ENCODE measurements around the gene NDUFS8.

NDUFS8 gene

DNA sequence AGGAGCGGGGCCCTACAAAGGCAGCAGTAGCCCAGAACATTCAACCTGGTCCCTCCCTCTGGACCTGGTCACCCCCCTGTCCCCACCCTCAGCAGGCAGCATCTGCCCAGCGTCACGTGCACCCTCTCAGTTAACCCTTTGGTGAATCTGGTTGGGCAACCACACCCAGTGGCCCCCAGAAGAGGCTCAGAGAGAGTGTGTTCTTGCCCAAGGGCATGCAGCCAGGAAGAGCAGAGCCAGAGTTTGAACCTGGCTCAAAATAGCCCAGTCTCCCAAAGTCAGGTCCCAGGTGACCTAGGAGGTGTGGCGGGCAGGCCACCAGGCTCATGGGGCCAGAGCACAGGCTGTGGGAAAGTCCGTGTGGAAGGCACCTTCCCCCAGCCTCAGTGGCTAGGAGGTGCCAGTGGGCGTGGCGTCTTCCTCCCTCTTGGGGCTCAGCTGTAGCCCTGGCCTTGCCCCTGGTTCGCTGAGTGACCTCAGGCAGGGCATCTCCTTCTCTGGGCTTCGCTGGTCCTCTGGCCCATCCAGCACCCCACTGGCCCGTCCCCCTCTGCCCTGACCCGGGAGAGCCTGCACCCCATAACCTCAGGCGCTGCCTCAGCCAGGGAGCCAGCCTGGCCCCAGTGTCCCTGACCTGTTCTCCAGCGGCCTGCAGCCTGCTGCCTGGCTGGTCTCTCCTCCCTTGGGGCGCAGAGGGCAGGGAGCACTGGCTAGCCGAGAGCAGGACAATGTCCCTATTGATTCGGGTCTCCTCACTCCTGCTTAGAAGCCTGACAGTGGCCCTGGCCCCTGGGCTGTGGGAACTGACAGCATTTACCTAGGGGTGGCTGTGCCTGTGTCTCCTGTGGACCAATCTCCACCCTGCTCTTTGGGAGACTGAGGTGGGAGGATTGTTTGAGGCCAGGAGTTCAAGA lies 13.3 kb upstream of the NDUFS8 start:
- DNase-seq = no peak

- no peak for DNase-seq
Measured at GRCh38 chr11:68017980-68018729, 12.3 kb upstream of the NDUFS8 start.

- no peak for DNase-seq
Measured at GRCh38 chr11:68018730-68019190, 11.7 kb upstream of the NDUFS8 start.

DNA sequence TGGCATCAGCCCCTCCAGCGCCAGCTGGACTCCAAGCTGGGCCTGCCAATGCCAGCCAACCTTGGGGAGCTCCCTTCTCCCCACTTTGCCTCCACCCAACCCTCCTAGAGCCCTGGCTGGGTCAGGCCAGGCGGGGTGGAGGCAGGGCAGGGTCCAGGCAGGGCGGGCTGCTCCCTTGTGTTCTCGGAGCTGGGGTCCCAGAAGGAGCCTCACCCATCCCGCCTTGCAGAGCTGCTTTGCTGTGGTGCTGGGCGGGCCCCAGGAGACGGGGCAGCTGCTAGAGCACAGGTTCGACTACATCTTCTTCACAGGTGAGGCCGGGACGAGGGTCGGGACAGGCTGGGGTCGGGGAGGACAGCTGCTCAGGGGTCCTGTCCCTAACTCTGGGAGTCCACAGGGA lies 11.0 kb upstream of the NDUFS8 start:
- DNase-seq = no peak

GRCh38 chr11:68020575-68020974 lies 9.9 kb upstream of the NDUFS8 start:
- no peak for DNase-seq

DNA sequence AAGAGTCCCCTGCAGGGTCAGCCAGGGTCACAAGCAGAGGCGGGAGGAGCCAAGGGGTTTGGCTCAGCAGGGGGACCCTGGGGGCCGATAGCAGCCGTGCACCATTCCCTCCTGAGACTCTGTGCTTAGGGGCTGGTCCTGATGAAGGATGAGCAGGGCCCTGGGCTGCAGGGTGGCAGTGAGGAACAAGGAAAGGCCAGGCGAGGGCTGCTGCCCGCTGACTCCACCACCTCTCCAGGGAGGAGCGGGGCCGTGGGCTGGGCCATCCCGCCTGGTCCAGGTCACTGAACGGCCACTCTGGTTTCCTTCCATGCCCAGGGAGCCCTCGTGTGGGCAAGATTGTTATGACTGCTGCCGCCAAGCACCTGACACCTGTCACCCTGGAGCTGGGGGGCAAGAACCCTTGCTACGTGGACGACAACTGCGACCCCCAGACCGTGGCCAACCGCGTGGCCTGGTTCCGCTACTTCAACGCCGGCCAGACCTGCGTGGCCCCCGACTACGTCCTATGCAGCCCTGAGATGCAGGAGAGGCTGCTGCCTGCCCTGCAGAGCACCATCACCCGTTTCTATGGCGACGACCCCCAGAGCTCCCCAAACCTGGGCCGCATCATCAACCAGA lies 9.2 kb upstream of the NDUFS8 start:
- DNase-seq = no peak

GRCh38 chr11:68022531-68022930 lies 8.0 kb upstream of the NDUFS8 start:
- no peak for DNase-seq

DNA sequence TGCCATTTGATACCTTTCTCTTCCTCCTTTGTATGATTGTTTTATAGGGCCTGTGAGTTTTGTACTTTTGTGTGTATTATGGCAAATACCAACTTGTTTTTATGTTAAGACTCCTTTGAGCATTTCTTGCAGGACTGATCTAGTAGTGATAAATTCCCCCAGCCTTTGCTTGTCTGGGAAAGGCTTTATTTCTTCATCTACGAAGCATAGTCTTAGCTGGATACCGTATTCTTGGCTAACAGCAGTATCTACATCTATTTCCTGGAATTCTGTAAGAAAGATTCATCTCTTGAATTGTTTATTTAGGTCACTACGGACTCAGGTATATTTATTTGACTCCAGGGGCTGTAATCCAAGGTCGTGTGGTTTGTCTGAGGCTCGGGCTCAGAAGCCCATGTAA lies 6.0 kb upstream of the NDUFS8 start:
- no peak for DNase-seq

- no peak for DNase-seq
Measured at GRCh38 chr11:68025047-68025446, 5.4 kb upstream of the NDUFS8 start.

DNA sequence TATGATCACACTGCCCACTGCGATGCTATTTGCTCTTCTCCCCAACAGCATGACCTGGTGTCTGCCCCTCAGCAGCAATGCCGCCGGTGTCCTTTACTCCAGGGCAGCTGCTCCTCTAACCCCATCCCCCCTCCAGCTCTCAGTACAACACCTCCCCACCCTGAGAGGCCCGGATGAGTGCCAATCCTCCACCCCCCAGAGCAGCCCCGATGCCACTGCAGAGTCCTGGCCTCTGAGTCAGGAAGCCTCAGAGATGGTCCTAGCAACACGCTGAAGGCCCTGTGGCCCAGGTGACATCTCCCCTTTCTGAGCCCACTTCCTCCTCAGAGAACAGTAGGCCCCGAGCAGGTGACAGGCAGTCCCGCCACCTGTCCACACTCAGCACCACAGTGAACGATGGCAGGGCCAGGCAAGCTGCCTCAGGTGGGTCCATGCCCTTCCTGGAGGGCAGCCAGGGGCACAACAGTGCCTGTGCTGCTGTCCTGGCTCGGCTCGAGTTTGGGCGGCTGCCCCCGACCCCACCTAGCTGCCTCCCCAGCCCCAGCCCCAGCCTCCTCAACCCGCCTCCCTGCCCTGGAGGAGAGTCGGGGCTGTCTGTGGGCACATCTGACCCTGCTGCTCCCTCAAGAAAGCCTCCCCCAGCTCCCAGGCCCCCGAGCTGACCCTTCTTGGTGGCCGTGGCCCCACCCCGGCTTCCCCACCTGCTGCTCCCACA lies 3.9 kb upstream of the NDUFS8 start:
- DNase-seq = peak; percentile 73

DNA sequence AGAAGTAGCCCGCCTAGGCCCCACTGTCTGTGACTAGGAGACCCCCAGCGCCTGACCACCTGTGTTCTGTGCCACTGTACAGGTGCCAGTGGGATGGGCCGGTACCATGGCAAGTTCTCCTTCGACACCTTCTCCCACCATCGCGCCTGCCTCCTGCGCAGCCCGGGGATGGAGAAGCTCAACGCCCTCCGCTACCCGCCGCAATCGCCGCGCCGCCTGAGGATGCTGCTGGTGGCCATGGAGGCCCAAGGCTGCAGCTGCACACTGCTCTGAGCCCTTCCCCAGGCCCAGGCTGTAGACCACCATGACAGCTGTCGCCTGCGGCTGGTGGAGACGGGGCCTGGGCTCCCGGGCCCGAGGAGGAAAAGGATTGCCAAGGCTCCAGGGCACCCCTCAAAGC lies 2.8 kb upstream of the NDUFS8 start:
- DNase-seq = no peak

GRCh38 chr11:68028802-68029545 lies 1.5 kb upstream of the NDUFS8 start:
- no peak for DNase-seq

- DNase-seq = no peak
Measured at GRCh38 chr11:68031144-68031464, 623 bp downstream of the NDUFS8 start.

DNA sequence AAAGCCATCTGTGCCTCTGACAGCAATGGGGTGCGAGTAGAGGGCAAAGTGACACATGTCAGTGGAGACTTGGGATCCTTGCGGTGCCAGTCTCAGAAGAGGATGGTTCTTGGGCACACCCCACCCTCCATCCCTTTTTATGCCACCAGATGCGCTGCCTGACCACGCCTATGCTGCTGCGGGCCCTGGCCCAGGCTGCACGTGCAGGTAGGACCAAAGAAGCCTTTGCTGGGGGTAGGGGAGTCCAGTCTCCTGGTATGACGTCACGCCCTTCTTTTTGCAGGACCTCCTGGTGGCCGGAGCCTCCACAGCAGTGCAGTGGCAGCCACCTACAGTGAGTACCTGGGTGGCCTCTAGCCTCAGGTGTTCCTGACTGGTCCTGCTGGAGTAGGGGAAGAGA lies 1.5 kb downstream of the NDUFS8 start:
- DNase-seq = no peak

DNA sequence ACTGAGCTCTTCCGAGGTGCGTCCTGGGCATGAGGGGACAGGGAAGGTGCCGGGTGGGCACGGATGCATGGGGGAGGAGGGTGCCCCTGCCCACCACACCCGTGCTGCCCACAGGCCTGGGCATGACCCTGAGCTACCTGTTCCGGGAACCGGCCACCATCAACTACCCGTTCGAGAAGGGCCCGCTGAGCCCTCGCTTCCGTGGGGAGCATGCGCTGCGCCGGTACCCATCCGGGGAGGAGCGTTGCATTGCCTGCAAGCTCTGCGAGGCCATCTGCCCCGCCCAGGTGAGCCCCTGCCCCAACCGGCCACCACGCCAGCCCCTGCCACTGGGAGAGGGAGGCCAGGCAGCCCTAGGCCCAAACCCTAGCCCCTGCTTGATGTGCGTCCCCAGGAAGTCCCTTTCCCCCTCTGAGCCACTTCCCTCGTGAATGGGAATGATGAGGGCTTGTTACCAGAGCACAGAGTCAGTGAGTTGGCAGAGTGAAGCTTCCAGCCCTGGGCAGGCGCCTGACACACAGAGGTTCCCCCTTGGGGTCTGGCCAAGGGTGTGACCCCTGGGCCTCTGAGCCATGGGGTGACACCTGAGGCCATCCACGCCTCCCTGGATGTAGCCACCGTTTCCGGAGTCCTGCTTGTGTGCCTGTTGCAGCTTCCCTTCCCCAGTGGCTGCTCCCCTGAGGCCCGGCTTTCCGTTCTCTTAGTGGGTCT lies 2.7 kb downstream of the NDUFS8 start:
- DNase-seq = no peak

GRCh38 chr11:68033708-68034045 lies 3.2 kb downstream of the NDUFS8 start:
- DNase-seq = no peak

DNA sequence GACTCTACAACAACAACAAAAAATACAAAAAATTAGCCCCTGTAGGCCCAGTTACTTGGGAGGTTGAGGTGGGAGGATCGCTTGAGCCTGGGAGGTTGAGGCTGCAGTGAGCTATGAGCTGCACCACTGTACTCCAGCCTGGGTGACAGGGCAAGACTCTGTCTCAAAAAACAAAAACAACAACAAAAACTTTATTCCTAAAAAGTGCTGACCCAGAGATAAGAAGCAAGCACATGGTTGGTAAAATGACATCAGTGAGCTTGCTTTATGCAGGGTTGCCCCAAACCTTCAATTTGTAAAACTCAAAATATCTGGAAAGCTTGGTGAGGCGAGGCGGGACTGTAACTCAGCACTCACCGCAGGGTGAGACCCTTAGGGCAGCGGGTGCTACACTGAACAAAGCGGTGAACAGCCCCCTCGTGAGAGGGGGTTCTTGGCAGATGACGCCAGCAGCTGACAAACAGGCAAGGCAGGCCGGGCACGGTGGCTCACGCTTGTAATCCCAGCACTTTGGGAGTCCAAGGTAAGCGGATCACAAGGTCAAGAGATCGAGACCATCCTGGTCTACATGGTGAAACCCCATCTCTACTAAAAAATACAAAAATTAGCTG lies 4.9 kb downstream of the NDUFS8 start:
- DNase-seq = no peak

DNA sequence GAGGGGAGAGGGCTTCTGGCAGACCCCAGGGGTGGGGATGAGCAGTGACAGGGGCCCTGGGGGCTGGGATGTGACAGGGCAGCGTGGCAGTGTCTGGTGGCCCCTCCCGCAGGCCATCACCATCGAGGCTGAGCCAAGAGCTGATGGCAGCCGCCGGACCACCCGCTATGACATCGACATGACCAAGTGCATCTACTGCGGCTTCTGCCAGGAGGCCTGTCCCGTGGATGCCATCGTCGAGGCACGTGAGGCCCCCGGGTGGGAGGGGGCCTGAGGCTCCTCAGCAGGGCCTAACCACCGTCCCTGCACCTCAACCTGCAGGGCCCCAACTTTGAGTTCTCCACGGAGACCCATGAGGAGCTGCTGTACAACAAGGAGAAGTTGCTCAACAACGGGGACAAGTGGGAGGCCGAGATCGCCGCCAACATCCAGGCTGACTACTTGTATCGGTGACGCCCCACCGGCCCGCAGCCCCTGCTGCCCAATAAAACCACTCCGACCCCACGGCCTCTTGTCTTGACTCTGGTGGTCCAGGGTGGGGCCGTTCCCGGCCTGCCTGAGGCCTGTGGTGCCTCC lies 5.7 kb downstream of the NDUFS8 start:
- DNase-seq = no peak

DNA sequence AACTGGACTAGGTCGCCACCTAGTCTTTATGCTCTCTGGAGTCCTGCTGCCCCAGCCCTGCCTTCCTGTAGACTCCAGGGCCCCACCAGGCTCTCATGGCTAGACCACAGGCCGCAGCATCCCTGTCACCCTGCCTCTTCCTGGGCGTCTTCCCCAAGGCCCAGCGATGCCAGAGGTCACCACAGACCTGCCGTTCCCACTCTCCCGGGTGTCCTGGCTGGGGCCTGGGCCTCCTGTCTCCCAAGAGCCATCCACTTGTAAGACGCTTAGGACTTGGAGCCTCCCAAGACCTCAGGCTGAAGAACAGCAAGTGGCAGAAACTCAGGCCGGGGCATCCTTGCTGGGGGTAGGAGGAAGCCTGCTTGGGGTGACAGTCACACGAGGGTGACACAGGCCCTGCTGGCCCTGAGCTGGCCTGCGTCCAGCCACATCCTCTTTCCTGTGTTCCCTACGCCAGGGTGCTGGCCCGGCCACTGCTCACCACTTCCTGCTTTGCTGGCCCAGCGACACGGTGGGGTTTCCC lies 6.3 kb downstream of the NDUFS8 start:
- no peak for DNase-seq

DNA sequence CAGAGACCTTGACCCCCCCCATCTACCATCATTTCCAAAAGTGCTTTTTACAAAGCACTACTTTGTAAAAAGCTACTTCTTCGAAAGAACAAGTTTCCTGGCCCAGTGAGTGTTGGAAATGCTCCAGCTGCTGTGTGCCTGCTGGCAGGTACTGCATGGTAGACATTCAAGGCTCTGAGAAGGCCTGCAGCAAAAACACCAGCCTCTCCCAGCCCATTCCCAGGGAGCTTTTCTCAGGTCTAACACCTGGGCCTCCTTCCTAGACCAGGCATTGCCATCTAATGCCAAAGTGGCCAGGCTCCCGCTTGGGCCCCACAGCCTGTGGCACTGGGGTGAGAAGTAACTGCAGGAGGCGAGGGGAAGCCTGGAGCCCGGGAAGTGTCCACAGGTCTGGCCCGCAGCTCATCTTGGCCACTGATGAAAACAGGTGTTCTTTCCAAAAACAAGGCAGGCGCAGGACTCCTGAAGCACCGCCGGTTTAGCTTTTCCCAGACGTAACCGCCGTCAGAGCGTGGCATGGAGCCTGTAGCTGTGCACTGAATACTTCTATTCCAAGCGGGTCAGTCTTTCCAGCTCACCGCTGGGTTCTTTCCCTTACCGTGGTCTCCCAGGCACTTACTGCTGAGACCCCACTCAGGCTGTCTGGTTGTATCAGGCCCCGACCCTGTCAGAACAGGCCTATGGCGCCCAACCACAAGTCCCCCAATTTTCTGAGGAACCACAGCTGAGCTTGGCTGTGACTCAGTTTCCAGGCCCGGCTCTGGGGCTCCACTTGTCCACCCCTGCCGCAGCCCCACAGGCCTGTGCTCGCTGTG lies 7.1 kb downstream of the NDUFS8 start:
- DNase-seq = no peak

All from SHP77 treated with DMSO at 0.1 percent for 48 hours (cell line).